ENCODE results near the gene INO80.

The INO80 gene

DNA sequence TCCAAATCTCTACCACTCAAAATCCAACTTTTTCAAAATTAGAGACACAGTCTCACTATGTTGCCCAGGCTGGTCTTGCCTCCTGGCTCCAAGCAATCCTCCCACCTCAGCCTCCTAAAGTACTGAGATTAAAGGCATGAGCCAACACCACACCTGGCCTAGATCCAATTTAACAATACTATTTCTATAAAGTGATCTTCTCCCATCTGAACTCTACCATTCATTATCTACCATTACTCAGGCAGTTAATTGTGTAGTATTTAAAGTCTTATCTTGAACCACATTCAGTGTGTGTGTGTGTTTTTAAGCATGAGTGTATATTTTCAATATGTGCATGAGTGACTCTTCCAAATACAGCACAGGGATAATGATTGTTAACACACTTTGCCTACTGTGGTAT, 77.0 kb downstream of the INO80 start:
- DNase-seq, result no peak

DNA sequence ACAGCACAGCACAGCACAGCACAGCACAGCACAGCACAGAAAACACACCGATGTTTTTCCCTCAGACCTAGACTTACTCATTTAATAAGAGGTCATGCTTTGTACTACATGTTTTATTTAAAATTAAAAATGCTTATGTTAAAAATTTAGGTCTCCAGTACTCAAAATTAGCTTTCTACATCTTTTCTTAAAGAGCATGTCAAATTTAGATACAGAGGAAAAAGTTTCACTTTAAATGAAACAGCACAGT, 84.1 kb downstream of the INO80 start:
- no peak for DNase-seq

DNA sequence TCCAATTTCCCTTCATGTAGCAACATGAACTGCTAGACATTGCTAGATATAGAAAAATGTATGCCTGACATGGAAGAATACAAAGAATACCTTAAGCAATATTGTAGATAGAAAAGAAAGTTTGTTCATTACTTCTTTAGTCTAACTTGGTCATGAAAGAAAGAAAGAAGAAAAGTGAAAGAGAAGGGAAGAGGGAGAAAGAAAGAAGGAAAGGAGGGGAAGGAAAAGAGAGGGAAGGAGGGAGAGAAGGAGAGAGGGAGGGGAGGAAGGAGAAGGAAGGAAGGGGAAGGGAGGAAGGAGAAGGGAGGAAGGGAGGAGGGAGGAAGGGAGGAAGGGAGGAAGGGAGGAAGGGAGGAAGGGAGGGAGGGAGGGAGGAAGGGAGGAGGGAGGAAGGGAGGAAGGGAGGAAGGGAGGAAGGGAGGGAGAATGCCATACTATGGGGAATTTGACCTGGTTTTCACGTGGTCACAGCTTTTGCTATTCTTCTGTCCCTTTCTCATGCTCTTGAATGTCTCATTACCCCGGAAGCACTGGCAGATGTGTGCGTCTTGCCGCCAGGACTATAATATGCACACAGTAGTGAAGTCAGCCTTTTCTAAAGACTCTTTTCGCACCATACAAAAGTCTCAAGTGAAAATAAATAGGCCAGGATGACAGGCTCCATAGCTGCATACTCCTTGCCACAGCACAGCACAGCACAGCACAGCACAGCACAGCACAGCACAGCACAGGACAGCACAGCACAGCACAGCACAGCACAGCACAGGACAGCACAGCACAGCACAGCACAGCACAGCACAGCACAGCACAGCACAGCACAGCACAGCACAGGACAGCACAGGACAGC, 84.6 kb downstream of the INO80 start:
- no peak for DNase-seq

DNA sequence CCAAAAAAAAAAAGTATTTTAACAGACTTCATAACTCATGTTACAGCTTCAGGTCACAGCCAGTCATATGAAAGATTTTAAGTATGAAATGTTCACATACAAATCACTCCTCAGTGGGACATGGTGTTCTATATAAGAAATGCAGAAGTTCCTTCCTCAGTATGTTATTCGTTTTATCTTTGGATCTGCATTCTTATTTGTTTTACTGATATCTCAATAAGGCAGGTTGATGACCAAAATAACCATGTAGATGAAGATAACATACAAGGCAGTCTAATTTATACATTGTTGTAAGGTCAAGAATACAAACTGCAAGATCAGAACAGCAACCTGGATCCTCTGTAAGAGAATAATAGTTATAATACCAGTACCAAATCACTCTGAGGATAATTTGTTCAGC, 87.2 kb downstream of the INO80 start:
- DNase-seq, result no peak

GRCh38 chr15:41025393-41025792, 90.7 kb downstream of the INO80 start:
- DNase-seq, result no peak

DNA sequence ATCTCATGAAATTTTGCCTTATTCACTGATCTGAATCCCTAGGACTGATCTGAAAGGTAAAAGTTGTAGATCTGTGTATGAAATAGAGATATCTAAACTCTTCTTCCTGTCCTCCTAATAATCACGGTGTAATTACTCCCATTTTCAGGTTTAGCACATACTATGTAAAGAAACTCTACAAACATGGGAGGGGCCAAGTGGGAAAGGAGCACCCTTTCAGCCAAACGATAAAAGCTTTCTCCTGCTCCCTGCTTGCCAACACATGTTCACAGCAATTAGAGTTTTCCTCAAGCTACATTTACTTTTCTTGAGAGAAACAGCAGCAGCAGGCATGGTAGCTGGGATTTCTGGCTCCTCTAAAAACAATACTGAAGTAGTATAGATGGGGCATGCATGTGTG, 91.2 kb downstream of the INO80 start:
- no peak for DNase-seq

- DNase-seq, result no peak
Observed at GRCh38 chr15:41024131-41024530, 91.9 kb downstream of the INO80 start.

DNA sequence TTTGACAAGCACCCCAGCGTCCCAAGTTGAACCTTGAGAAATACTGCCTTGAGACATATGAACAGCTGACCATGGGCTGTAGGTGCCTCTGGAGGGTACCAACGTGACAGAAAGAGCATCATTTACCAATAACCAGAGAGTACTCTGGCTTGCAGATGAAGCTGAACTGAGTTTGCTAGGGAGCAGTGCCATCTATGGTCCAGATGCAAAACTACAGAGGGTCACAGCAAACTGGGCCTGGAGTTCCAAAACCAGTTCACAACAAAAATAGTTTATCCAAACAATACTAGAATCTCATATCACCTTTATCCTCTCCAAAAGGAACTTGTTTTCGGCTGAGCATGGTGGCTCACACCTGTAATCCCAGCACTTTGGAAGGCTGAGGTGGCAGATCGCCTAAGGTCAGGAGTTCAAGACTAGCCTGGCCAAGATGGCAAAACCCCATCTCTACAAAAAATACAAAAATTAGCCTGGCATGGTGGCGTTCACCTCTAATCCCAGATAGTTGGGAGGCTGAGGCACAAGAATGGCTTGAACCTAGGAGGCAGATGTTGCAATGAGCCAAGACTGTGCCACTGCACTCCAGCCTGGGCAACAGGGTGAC, 93.5 kb downstream of the INO80 start:
- DNase-seq, result no peak

DNA sequence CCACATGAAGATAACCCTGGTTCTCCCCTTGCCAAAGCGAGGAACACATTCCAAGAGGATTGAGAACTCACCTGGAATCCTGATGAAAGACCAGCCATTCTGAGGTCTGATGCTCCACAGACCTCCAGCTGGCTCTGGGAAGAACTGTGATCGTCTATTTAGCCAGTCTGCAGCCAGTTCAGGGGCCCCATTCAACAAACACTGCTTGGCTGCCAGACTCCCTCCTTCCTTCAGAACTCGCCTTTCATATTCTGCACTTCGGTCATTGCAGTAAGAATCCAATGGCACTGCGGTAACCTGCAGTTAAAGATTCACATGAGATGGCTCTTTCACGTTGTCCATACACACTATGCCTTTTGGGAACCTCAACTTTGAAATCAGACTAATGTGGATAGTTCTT, 95.3 kb downstream of the INO80 start:
- no peak for DNase-seq

- DNase-seq, result no peak
Observed at GRCh38 chr15:41020311-41020710, 95.8 kb downstream of the INO80 start.

- no peak for DNase-seq
Observed at GRCh38 chr15:41019174-41019573, 96.9 kb downstream of the INO80 start.

- no peak for DNase-seq
Observed at GRCh38 chr15:41018534-41018933, 97.5 kb downstream of the INO80 start.

GRCh38 chr15:41017066-41017735, 98.9 kb downstream of the INO80 start:
- DNase-seq, result no peak

GRCh38 chr15:41013691-41014414, 102.2 kb downstream of the INO80 start:
- no peak for DNase-seq

GRCh38 chr15:41011055-41011815, 104.8 kb downstream of the INO80 start:
- no peak for DNase-seq

DNA sequence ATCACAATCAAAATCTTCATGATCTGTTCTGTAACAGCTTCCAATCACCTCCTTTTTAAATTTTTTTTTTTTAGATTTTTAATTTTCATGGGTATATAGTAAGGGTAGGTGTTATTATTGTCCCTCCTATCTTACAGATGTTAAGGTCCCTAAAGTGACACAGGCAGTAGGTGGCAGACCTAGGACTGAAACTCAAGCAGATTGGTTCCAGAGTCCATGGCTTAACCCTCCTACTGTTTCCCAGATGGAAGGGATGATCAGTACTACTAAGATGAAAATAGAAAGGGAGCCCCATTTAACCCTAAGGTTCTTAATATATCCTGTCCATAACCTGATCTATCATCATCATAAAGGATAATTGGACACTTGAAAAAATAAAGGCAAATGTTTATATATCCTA, 105.7 kb downstream of the INO80 start:
- no peak for DNase-seq

- DNase-seq, result no peak
Observed at GRCh38 chr15:41006479-41006878, 109.6 kb downstream of the INO80 start.

- no peak for DNase-seq
Observed at GRCh38 chr15:41004490-41004889, 111.6 kb downstream of the INO80 start.

DNA sequence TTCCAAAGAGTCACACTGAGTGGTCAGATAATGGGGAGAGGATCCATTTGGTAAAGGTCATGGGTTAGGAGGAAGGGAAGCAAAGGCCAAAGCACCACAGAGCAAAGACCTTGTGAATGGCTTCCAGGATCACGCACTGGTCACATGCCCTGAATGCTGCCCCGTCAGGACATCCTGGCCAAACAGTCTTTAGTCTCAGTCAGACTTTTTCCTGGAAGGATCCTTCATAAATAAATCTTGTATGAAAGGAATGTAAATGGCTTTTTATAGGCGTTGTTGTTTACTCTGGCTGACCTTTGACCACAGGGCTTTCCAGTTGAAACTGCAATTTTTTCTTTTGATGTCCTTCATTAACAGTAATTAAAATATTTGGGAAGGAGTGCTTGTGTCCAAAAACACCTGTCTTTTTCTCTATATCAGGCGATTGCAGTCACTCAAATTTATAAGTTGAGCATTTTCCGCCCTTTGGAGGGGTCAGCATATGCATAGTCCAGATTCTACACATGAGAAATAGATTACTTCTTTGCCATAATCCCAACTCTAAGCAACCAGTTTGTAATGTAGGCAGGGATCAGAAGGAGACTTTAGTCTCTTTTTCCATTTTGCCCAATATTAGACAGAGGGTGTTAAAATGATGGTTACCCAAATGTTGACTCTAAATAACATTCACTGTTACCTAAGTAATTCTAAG, 114.4 kb downstream of the INO80 start:
- no peak for DNase-seq

- no peak for DNase-seq
Observed at GRCh38 chr15:40999190-40999589, 116.9 kb downstream of the INO80 start.

GRCh38 chr15:40995656-40996055, 120.4 kb downstream of the INO80 start:
- DNase-seq, result no peak

- DNase-seq, result no peak
Observed at GRCh38 chr15:40992825-40993224, 123.3 kb downstream of the INO80 start.

Measured in activated gamma-delta T cell (primary cell).